Esophagus squamous epithelium (tissue), 4 donors: ENCODE data around the gene CYSLTR2.

ENCODE experiments used
- CTCF ChIP-seq, 6 experiments: fragments of 450-650 bp in 4 of 6; fragments of 200-600 bp in 2 of 6; sonication (generic) in 2 of 6; IDR thresholded peaks; one replicate each; pipeline ENCODE4 v1.5.1; 2016 to 2019; ENCODE audit warnings: antibody characterized with exemption in 6 of 6, mild to moderate bottlenecking in 4 of 6, moderate library complexity in 4 of 6
- POLR2A ChIP-seq, 4 donors: fragments of 450-650 bp; IDR thresholded peaks; one replicate each; pipeline ENCODE4 v1.6.1; 2017; ENCODE audit warnings: antibody characterized with exemption in 4 of 4, mild to moderate bottlenecking in 4 of 4, moderate library complexity in 3 of 4

GRCh38 chr13:48667136-48667535 is 13.4 kb downstream of the CYSLTR2 start:
- TF ChIP-seq POLR2A (IDR thresholded peaks at IDR 0.05) (no peak), CTCF (IDR thresholded peaks at IDR 0.05) (no peak)
